NOMO-1 treated with dmso at 0.1 percent for 144 hours (cell line): ENCODE data around the gene COPB1.

Source experiments
- DNase-seq: peaks from one replicate; lab custom pipeline; 2025; ENCODE audit not compliant: unreplicated experiment; lab: John Stamatoyannopoulos, UW

COPB1 gene

GRCh38 chr11:14435717-14436512, 63.7 kb downstream of the COPB1 start:
- no peak for DNase-seq

GRCh38 chr11:14425621-14426020, 74.0 kb downstream of the COPB1 start:
- no peak for DNase-seq

GRCh38 chr11:14424096-14424495, 75.5 kb downstream of the COPB1 start:
- no peak for DNase-seq

GRCh38 chr11:14423633-14424032, 76.0 kb downstream of the COPB1 start:
- DNase-seq: peak; percentile 64

GRCh38 chr11:14422814-14423182, 76.8 kb downstream of the COPB1 start:
- DNase-seq: no peak

GRCh38 chr11:14422052-14422813, 77.4 kb downstream of the COPB1 start:
- no peak for DNase-seq

- DNase-seq: no peak
Measured at GRCh38 chr11:14420223-14420622, 79.4 kb downstream of the COPB1 start.

- DNase-seq: no peak
Measured at GRCh38 chr11:14418801-14419417, 80.7 kb downstream of the COPB1 start.

- no peak for DNase-seq
Measured at GRCh38 chr11:14417617-14418374, 81.8 kb downstream of the COPB1 start.

GRCh38 chr11:14417186-14417585, 82.4 kb downstream of the COPB1 start:
- no peak for DNase-seq

- DNase-seq: no peak
Measured at GRCh38 chr11:14414470-14415461, 84.8 kb downstream of the COPB1 start.

GRCh38 chr11:14413307-14414069, 86.1 kb downstream of the COPB1 start:
- DNase-seq: no peak

- no peak for DNase-seq
Measured at GRCh38 chr11:14411818-14412217, 87.8 kb downstream of the COPB1 start.

GRCh38 chr11:14409891-14410290, 89.7 kb downstream of the COPB1 start:
- DNase-seq: no peak

GRCh38 chr11:14408612-14409011, 91.0 kb downstream of the COPB1 start:
- no peak for DNase-seq
